Endodermal cell (in vitro differentiated cells): ENCODE data around the gene UBE2V1. TPM values are rescaled to one million over a fixed set of nuclear protein-coding genes. Genes with fewer than 3 reads are reported as not detected.

Experiments
- DNase-seq: peaks from one replicate; pipeline ENCODE4 v3.0.0-alpha.2; 2017
- H3K27ac ChIP-seq: 2 replicates; pipeline ENCODE4 v1.5.1; 2013; ENCODE audit warnings: mild to moderate bottlenecking, low read depth, low read length, moderate library complexity
- H3K27me3 ChIP-seq: 2 replicates; pipeline ENCODE4 v1.6.1; 2013; ENCODE audit warnings: mild to moderate bottlenecking, low read length, moderate library complexity; ENCODE audit not compliant: insufficient read depth, control insufficient read depth, poor library complexity, severe bottlenecking
- H3K36me3 ChIP-seq: 2 replicates; pipeline ENCODE4 v1.7.0; 2013; ENCODE audit warnings: mild to moderate bottlenecking, low read length, moderate library complexity; ENCODE audit not compliant: control insufficient read depth, insufficient read depth
- H3K4me1 ChIP-seq: one replicate; pipeline ENCODE4 v1.7.0; 2013; ENCODE audit warnings: low read length; ENCODE audit not compliant: control insufficient read depth, insufficient read depth
- H3K4me3 ChIP-seq: 2 replicates; pipeline ENCODE4 v1.5.1; 2013; ENCODE audit warnings: mild to moderate bottlenecking, low read length, moderate library complexity
- H3K9ac ChIP-seq: 2 replicates; pipeline ENCODE4 v1.6.1; 2013; ENCODE audit warnings: mild to moderate bottlenecking, low read length, moderate library complexity; ENCODE audit not compliant: poor library complexity, severe bottlenecking; ENCODE audit errors: extremely low read depth
- H3K9me3 ChIP-seq: 2 replicates; pipeline ENCODE4 v1.6.1; 2013; ENCODE audit warnings: mild to moderate bottlenecking, low read length, moderate library complexity; ENCODE audit not compliant: control insufficient read depth
- H3K27ac Mint-ChIP-seq: 2 replicates; pipeline ENCODE4 v1.8.0; 2020; ENCODE audit warnings: mixed read lengths
- H3K27me3 Mint-ChIP-seq: 2 replicates; pipeline ENCODE4 v1.8.0; 2021; ENCODE audit warnings: mild to moderate bottlenecking, mixed read lengths; ENCODE audit not compliant: insufficient read depth
- H3K36me3 Mint-ChIP-seq: 2 replicates; pipeline ENCODE4 v1.8.0; 2020; ENCODE audit warnings: low read depth, mixed read lengths
- H3K4me1 Mint-ChIP-seq: 2 replicates; pipeline ENCODE4 v1.8.0; 2020; ENCODE audit warnings: mixed read lengths
- H3K4me3 Mint-ChIP-seq: 2 replicates; pipeline ENCODE4 v1.8.0; 2020; ENCODE audit warnings: mild to moderate bottlenecking, moderate library complexity, mixed read lengths
- H3K9me3 Mint-ChIP-seq: 2 replicates; pipeline ENCODE4 v1.8.0; 2020; ENCODE audit warnings: mild to moderate bottlenecking, mixed read lengths
- WGBS, 2 experiments: methylation state at CpG; one replicate each; pipeline versions ENCODE4 v1.1.5 to v1.1.7; 2013; ENCODE audit warnings: missing lambda C conversion rate in 2 of 2, mixed read lengths in 1 of 2; ENCODE audit not compliant: insufficient coverage in 1 of 2, insufficient read length in 1 of 2; 5-methylcytosine and 5-hydroxymethylcytosine counted together
- total RNA-seq, 2 donors: library from RNA; stranded (reverse); fragmentation: NEBNext Ultra II Directional in 1 of 2; extraction: Animal tissue kit (Norgen Biotek cat#: 25700) in 1 of 2; gene quantifications; 2 replicates in 1 of 2; 3 replicates in 1 of 2; pipeline ENCODE4 v1.2.1, GENCODE V29; 2021
- TF ChIP-seq, protein P1 (sequence below): fragments of 200-600 bp; sonication (generic); conservative IDR thresholded peaks from 2 replicates; pipeline ENCODE4 v1.5.0; 2021; ENCODE audit warnings: antibody characterized with exemption, mild to moderate bottlenecking

The UBE2V1 gene
- total RNA-seq, 2 donors from 2014 or later: 165 to 168 TPM

DNA sequence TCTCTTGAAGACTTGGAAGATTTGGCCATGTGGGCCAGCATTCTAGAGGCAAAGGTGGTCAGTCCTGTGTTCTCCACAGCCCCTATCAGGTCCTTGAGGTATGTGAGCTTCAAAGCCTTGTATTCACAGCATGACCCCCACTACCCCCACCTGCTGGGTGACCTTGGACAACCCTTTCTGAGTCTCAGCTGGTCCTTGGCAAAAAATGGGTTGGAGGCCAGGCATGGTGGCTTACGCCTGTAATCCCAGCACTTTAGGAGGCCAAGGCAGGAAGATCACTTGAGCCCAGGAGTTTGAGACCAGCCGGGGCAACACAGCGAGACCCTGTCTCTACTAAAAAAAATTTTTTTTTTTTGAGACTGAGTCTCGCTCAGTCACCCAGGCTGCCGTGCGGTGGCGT, 42.6 kb downstream of the UBE2V1 start:
- no peaks in the 10 kb centered on the region for H3K9me3 ChIP-seq
- H3K27ac Mint-ChIP-seq: no peak overlapping the region
- H3K27me3 Mint-ChIP-seq: no peaks in the 10 kb centered on the region
- no peak overlapping the region for H3K27ac ChIP-seq
- peaks cover under 1% of the 10 kb centered on the region for H3K4me1 ChIP-seq
- TF ChIP-seq, protein P1, sequence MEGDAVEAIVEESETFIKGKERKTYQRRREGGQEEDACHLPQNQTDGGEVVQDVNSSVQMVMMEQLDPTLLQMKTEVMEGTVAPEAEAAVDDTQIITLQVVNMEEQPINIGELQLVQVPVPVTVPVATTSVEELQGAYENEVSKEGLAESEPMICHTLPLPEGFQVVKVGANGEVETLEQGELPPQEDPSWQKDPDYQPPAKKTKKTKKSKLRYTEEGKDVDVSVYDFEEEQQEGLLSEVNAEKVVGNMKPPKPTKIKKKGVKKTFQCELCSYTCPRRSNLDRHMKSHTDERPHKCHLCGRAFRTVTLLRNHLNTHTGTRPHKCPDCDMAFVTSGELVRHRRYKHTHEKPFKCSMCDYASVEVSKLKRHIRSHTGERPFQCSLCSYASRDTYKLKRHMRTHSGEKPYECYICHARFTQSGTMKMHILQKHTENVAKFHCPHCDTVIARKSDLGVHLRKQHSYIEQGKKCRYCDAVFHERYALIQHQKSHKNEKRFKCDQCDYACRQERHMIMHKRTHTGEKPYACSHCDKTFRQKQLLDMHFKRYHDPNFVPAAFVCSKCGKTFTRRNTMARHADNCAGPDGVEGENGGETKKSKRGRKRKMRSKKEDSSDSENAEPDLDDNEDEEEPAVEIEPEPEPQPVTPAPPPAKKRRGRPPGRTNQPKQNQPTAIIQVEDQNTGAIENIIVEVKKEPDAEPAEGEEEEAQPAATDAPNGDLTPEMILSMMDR: no peak
- H3K4me1 Mint-ChIP-seq: peaks cover 7% of the 10 kb centered on the region
- H3K9me3 Mint-ChIP-seq: no peaks in the 10 kb centered on the region
- no peak for DNase-seq
- no peaks in the 10 kb centered on the region for H3K27me3 ChIP-seq
- no peak overlapping the region for H3K9ac ChIP-seq
- no peak overlapping the region for H3K4me3 Mint-ChIP-seq
- no peak overlapping the region for H3K4me3 ChIP-seq
- H3K36me3 ChIP-seq: no peaks in the 10 kb centered on the region
- WGBS, 2 experiments: 95 to 96% methylated on average over 3 to 7 of the region's 7 CpGs
- no peaks in the 10 kb centered on the region for H3K36me3 Mint-ChIP-seq

DNA sequence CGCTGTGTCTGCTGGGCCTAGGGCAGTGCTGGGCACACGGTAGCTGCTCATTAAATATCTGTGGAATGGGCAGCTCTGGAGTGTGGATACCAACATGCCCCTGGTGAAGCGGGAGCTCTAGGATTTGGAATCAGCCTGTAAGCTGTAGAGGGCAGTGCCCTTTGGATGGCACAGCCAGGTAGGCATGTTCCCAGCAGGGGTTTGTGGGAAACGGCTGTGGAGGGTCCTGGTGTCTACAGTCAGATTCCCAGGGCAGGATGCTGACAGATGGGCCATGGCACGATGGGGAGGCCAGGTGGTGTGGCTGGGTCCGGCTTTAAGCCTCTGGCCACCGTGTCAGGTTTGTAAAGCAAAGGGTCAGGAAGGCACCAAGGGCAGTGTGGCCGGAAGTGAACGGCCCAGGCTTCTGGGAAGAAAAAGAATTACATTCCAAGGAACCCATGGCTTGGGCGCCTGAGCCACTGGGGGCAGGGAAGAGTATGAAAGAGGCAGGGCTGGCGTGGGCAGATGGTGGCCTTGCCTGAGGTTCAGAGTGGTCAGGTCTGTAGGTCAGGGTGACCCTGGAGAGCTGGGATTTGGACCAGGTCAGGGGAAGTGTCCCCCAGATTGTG, 44.8 kb downstream of the UBE2V1 start:
- Histone ChIP-seq H3K9me3 (no peaks in the 10 kb centered on the region), H3K27ac (no peak overlapping the region), H3K27me3 (no peaks in the 10 kb centered on the region), H3K4me3 (no peak overlapping the region), H3K9ac (no peak overlapping the region), H3K4me1 (no peaks in the 10 kb centered on the region), H3K36me3 (no peaks in the 10 kb centered on the region)
- Mint-ChIP-seq H3K9me3 (no peaks in the 10 kb centered on the region), H3K36me3 (no peaks in the 10 kb centered on the region), H3K27me3 (no peaks in the 10 kb centered on the region), H3K4me1 (peaks cover 10% of the 10 kb centered on the region), H3K4me3 (no peak overlapping the region), H3K27ac (no peak overlapping the region)
- no peak for DNase-seq
- TF ChIP-seq, protein P1: no peak
- WGBS, 2 experiments: 86 to 93% methylated on average over 3 to 11 of the region's 11 CpGs

DNA sequence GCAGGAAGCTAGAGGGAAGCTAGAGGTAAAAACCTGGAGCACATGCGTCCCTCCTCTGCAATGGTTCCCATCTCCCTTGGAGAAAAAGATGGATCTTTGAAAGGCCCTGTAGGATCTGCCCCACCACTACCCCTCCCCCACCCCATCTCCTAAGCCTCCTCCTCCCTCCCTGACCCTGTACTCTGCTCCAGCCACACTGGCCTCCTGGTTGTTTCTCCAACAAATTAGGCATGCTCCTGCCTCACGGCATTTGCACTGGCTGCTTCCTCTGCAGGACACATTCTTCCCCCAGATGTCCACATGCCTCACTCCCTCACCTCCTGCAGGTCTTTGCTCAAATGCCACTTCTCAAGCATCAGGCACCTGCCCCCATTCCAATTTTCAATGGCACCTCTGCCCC, 45.5 kb downstream of the UBE2V1 start:
- Histone ChIP-seq H3K27ac (no peak overlapping the region), H3K27me3 (no peaks in the 10 kb centered on the region), H3K4me1 (no peaks in the 10 kb centered on the region), H3K9ac (no peak overlapping the region), H3K4me3 (no peak overlapping the region), H3K36me3 (no peaks in the 10 kb centered on the region), H3K9me3 (no peaks in the 10 kb centered on the region)
- no peak overlapping the region for H3K4me3 Mint-ChIP-seq
- no peaks in the 10 kb centered on the region for H3K36me3 Mint-ChIP-seq
- TF ChIP-seq, protein P1: no peak
- DNase-seq: no peak
- no peaks in the 10 kb centered on the region for H3K9me3 Mint-ChIP-seq
- peaks cover 10% of the 10 kb centered on the region for H3K4me1 Mint-ChIP-seq
- H3K27ac Mint-ChIP-seq: no peak overlapping the region
- H3K27me3 Mint-ChIP-seq: no peaks in the 10 kb centered on the region
- WGBS, 2 experiments: 69 to 80% methylated on average over 2 of the region's 2 CpGs
